NCI-H1417 treated with DMSO at 0.1 percent for 48 hours (cell line): ENCODE data around the gene SCN9A.
"Not testable (repeated sequence)": the region's sequence is repeated elsewhere in the genome, so short reads cannot be mapped to it uniquely, and the experiment has no call there.

ENCODE experiments used
- DNase-seq: peaks from one replicate; lab custom pipeline; 2025; lab: John Stamatoyannopoulos, UW

SCN9A gene

DNA sequence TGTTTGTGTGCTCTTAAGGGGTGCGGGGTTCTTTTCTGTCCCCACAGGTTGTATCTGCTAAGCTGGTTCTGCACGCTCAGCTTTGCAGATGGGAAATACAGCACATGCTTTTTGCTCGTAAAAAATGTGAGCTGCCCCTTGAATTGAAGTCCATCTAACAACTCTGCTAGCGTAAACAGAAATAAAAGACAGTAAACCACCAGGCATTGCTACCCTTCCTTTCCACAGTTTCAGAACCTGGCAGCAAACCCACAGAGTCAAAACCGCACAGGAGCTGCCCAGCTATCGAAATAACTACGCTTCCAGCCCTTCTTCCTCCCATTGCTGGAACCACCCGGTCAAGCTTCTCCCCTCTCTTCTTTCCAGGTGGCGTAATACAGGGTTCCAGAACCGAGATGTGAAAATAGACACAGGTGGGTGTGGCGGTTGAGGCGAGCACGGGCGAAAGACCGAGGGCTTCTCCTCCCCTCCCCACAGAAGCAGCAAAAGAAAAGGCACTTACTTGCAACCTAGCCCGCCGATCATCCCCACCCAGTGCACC lies 479 bp downstream of the SCN9A start:
- DNase-seq = no peak

GRCh38 chr2:166373951-166374350 lies 1.8 kb downstream of the SCN9A start:
- DNase-seq = no peak

DNA sequence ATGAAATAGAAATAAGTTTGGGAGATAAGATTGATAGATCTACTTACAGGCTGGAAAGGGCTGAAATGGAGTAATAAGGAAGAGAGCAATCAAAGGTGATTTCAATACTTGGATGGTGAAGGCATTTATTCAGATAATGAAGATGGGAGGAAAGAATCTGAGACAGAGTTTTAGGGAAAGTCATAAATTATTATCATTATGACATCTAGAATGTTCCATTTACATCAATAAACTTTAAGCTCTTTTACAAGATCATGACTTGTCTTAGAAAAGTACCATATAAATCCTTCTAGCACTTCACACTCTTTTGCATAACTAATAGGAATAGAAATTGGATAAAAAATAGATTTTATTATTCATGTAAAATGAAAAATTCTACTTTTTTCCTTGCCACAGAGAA lies 2.2 kb downstream of the SCN9A start:
- no peak for DNase-seq

DNA sequence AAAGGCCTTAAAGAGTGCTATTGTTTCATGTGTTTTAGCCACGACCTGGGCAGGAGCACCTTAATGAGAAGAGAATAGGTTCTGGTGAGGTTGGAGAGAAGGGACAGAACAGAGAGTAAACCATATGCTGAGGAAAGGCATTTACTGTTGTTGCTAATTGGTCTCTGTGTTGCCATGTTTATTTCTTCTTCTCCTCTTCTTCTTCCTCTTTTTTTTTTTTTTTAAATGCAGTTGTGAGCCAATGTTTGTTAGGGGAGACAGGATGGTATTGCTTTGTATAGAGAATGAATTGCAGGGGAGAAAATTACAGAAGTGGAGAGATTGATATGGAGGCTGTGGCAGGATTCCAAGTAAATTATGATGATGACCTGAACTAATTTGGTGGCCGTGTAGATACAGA lies 2.6 kb downstream of the SCN9A start:
- DNase-seq = no peak

DNA sequence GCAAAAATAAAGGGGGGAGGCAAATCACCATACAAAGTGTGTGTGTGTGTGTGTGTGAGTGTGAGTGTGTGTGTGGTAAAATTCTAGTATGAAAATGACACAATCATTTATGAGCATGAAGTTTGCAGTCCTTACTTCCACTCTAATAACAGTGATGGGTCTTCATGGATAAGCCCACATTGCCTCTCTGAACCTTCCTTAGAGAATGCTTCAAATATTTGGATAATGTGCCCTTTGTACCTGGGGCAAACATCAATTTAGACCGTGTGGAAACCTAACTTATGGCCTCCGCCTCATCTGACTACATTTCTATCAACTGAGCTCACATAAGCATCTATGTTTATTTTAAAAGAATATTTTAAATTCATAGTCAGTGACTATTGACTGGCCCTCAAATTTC lies 3.7 kb downstream of the SCN9A start:
- no peak for DNase-seq

DNA sequence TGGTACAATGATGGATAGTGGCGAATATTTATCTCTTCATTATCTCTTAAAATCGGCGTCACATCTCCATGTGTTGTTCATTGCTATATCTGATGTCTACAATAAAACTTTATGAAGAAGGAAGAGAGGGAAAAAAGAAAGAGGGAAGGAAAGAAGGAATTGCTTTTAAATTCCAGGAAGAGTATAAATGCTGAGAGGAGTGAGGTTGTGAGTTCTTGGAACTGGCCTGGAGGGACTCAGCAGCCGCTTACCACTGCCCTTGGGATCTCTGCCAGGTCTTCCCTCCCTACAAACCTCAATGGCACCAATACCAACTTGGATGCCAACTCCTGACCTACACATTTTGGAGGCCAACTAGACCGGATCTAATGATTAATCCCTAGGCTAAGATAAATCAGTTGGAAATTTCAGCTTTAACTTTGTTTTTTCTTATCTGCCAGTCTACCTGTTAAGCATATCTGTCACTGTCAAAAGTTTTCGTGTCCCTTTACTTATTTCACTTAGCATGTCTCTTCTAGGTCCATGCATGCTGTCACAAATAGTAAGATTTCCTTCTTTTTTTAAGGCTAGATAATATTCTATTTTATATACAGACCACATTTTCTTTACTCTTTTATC lies 9.8 kb downstream of the SCN9A start:
- DNase-seq = no peak

DNA sequence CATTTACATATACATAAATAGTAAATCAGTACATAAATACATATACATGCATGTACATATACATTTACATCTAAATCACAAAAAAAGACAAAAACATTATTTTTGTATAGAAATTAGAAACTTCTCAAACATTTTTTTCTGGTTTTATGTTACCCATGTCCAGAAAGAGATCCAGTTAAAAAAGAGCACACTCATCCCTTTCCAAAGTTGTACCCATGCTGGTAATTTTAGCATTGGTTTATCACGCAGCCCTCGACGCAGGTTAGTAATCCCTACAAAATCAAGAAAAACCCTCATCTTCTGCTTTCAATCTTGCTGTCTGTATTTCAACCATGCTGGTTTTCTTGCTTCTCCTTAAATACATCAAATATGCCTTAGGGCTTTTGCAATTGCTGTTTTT lies 10.5 kb downstream of the SCN9A start:
- no peak for DNase-seq

DNA sequence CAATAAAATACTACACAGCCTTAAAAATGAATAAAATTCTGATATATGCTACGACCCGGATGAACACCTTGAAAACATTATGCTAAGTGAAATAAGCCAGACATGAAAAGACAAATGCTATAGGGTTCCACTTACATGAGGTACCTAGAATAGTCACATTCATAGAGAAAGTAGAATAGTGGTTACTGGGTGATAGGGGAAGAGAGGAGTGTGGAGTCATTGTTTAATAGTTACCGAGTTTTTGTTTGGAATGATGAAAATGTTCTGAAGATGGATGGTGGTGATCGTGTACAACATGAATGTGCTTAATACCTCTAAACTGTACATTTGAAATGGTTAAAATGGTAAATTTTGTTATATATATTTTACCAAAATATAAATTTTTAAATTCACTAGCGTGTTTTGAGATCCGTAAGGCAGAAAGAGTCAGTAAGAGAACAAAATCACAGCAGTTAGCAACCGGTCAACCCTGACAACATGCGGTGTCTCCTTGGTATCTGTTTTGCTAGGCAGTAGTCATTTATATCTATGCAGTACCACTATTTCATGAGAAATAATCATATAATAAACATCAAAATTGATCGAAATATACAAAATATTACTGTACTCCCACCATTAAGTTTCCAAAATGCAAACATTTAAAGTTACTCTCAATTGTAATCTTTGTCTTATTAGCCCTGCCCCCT lies 11.1 kb downstream of the SCN9A start:
- DNase-seq = no peak

DNA sequence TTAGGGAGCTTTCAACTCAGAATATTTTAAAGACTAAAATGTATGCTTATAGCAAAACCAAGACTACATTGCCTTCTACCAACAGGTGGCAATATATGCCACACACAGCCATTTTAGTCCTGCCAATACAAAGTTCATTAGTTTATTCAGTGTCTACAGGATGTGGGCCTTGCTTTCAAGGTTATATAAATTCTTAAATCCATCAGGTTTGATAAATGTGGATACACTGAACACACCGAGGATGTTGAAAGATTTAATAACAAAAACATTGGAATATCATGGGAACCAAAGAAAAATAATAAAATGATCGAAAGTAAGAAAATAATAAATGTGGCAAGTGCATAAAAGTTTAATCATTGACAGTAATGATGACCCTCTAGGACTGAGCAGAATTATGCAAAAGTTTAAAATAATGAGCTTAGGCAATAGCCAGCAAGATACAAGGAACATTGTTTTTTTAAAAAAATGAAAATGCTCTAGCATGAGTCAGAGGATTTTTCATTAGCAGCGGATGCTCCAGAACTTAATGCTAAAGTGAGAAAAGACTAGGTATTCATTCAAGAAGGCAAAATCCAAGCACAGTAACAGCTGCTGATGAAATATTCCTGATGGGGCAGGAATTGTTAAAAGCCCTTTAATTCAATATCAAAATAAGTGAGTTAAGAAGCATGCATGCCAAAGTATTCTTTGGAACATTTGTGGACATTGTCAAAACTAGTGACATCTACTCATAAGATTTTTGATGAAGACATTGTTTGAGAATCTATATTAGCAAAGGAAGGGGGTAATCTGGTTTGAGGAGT lies 14.2 kb downstream of the SCN9A start:
- no peak for DNase-seq

DNA sequence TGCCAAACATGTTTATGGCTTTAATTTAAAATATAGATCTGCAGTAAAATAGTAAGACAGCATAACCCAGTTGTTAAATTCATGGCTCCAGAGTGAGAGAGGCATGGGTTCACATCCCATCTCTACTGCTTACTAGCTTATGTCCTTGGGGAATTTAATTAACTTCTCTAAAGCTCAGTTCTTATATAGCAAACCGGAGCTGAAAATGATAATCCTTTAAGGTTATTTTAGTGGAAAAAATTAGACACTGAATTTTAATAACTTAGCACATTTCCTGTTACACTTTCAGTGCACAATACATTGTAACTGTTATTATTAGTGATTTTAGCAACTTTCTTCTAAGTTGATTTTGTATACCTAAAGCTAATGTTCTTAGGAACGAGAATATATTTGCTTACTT lies 14.8 kb downstream of the SCN9A start:
- no peak for DNase-seq

- no peak for DNase-seq
These were observed 15.3 kb downstream of the SCN9A start for GRCh38 chr2:166360426-166360825.

DNA sequence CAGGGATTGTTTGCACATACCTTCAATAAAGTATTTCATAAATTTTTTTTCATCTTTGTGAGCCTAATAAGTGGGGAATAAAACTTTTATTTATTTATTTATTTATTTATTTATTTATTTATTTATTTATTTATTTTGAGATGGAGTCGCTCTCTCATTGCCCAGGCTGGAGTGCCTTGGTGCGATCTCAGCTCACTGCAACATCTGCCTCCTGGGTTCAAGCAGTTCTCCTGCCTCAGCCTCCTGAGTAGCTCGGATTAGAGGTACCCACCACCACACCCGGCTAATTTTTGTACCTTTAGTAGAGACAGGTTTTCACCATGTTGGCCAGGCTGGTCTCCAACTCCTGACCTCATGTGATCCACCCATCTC lies 17.8 kb downstream of the SCN9A start:
- DNase-seq = not testable (repeated sequence)

GRCh38 chr2:166357068-166357949 lies 18.4 kb downstream of the SCN9A start:
- DNase-seq = no peak

GRCh38 chr2:166351319-166351718 lies 24.4 kb downstream of the SCN9A start:
- no peak for DNase-seq

DNA sequence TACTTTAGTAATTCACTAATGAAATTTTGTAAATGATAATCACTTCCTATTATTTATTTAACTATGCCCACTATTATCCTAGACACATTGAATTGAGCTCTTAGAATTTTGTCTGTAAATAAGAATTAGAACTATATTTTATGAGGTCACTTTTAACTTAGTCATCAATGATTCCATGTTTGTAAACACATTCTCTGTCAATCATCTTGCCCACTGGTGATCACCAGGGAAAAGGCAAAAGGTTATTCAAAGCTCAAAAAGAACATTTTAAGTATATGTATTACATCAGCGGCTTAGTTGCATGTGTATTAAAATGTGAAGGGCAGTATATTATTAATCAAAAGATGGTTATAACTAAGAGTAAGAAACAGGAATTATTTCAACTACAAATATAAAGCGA lies 25.2 kb downstream of the SCN9A start:
- DNase-seq = no peak

DNA sequence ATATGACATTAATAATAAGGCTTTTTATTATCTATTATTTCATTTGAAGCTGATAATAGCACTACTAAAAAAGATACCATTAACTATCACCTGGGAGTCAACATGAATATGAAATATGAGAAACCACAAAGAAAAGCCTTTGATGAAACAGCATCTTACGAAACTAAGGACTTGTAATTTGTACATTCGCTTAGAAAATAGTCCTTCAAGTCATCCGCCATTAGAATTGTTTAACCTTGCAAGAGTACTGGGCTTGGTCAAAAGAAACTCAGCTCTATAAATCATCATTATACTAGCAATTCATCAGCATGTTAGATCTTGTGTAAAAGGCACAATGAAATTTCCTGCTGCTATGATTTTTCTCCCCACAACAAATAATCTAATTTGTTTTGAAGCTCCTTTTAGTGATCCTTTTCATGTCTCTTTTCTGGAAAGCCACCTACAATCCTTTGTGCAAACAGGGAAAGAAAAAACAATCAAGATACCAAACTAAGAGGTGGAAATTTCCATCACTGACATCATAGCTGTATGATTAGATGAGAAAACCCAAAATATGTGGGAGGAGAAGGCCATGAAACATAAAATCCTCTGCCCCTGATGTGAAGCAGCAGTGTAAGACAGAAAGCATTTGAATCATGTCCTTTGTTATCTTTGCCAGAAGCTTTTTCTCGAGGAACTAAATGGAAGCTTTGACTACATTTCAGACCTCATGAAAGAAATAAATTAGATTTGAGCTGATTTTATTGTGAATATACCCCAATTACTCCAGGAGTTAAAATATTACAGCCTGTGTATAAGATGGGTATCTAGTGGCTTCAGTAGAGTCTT lies 31.2 kb downstream of the SCN9A start:
- no peak for DNase-seq

DNA sequence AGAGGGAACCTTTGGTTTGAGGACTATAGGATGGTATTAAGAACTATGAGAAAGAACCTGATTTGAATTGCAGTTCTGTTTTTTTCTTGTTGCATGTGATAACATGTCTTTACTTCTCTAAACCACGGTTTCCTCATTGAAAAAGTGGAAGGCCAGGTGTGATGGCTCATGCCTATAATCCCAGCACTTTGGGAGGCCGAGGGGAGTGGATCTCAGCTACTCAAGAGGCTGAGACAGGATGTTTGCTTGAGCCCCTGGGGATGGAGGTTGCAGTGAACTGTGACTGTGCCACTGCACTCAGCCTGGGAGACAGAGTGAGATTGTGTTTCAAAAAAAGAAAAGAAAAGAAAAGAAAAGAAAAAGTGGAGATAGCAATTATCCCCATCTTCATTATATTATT lies 32.3 kb downstream of the SCN9A start:
- no peak for DNase-seq

- no peak for DNase-seq
These were observed 34.3 kb downstream of the SCN9A start for GRCh38 chr2:166341426-166341825.

DNA sequence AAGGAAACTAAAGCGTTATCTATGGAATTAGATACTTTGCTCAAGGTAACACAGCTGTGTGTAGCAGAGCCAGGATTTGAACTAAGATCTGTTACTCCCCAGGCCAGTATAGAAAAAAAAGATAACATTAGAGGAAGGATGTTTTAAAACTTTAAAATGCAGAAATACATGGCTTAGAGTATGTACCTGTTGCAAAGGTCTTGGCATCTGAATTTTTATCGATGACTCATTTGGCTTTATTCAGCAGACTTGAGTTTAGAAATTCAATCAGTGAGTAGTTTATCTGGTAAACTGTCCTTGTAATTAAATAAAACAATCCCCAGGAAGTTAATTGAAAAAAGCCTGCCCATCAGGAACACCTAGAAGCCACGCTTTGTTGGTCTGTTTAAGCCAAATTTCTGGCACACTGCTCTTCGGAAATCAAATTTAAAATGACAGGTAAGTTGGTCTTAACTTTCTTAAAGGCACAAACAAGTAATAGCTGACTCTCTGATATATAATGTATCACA lies 36.9 kb downstream of the SCN9A start:
- DNase-seq = no peak

- no peak for DNase-seq
These were observed 37.8 kb downstream of the SCN9A start for GRCh38 chr2:166337932-166338331.

DNA sequence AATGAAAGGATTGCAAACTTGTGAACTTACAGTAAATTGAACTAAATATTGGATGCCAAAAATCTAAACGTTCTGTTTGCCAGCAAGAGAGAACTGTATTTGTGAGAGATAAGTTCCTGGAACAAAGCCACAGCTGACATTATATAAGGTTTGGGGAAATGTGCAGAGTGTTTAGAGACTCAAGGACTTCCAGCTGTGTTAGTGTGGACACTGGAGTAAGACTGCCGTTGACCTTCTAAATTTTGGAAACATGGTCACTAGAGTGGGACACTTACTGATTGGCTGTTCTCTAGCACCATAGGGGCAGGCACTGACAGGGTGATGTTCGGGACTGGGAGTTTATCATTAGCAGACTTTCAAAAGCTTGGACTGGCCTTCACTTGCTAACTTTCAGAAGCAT lies 40.5 kb downstream of the SCN9A start:
- no peak for DNase-seq
